H9 (cell line): ENCODE results near the gene YIPF4. TPM values are rescaled to one million over a fixed set of nuclear protein-coding genes. Genes with fewer than 3 reads are reported as not detected.

Experiments used
- DNase-seq: peaks from one replicate; pipeline ENCODE4 v3.0.0-alpha.2; 2017
- H2AFZ ChIP-seq: one replicate; pipeline ENCODE4 v1.6.1; 2013; ENCODE audit warnings: mild to moderate bottlenecking, low read length, control low read depth, moderate library complexity
- H2AK5ac ChIP-seq: 2 replicates; pipeline ENCODE4 v1.6.1; 2013; ENCODE audit warnings: low read length, control low read depth, mixed read lengths; ENCODE audit not compliant: insufficient read length
- H2BK120ac ChIP-seq: one replicate; pipeline ENCODE4 v1.6.1; 2013; ENCODE audit warnings: low read depth, mild to moderate bottlenecking, low read length, control low read depth, inconsistent platforms; ENCODE audit not compliant: poor library complexity, severe bottlenecking
- H2BK12ac ChIP-seq: 2 replicates; pipeline ENCODE4 v1.6.1; 2013; ENCODE audit warnings: low read length, control low read depth, mixed read lengths, low read depth; ENCODE audit not compliant: insufficient read length
- H2BK15ac ChIP-seq: 2 replicates; pipeline ENCODE4 v1.6.1; 2013; ENCODE audit warnings: low read depth, low read length, control low read depth
- H2BK20ac ChIP-seq: one replicate; pipeline ENCODE4 v1.6.1; 2013; ENCODE audit warnings: low read depth, mild to moderate bottlenecking, low read length, control low read depth, inconsistent platforms; ENCODE audit not compliant: poor library complexity, severe bottlenecking
- H2BK5ac ChIP-seq: 2 replicates; pipeline ENCODE4 v1.6.1; 2013; ENCODE audit warnings: low read length, control low read depth, mixed read lengths; ENCODE audit not compliant: insufficient read length
- H3K14ac ChIP-seq: 2 replicates; pipeline ENCODE4 v1.6.1; 2013; ENCODE audit warnings: low read length, control low read depth; ENCODE audit not compliant: insufficient read depth
- H3K18ac ChIP-seq: 2 replicates; pipeline ENCODE4 v1.6.1; 2013; ENCODE audit warnings: low read depth, mild to moderate bottlenecking, mixed read lengths, low read length, control low read depth; ENCODE audit not compliant: insufficient read length
- H3K23ac ChIP-seq: 2 replicates; pipeline ENCODE4 v1.6.1; 2013; ENCODE audit warnings: low read length, control low read depth, mixed read lengths, low read depth; ENCODE audit not compliant: insufficient read length
- H3K23me2 ChIP-seq: 2 replicates; pipeline ENCODE4 v1.6.1; 2013; ENCODE audit warnings: low read depth, mild to moderate bottlenecking, mixed read lengths, low read length, control low read depth; ENCODE audit not compliant: insufficient read length, poor library complexity, severe bottlenecking
- H3K27ac ChIP-seq: 2 replicates; pipeline ENCODE4 v1.5.1; 2013; ENCODE audit warnings: low read length, control low read depth, mixed read lengths, low read depth; ENCODE audit not compliant: insufficient read length
- H3K27me3 ChIP-seq: 2 replicates; pipeline ENCODE4 v1.6.1; 2013; ENCODE audit warnings: low read length, control low read depth, inconsistent platforms; ENCODE audit not compliant: insufficient read depth
- H3K4ac ChIP-seq: 2 replicates; pipeline ENCODE4 v1.6.1; 2013; ENCODE audit warnings: low read depth, mild to moderate bottlenecking, control low read depth, inconsistent platforms, low read length, moderate library complexity
- H3K4me1 ChIP-seq: 2 replicates; pipeline ENCODE4 v1.6.1; 2013; ENCODE audit warnings: low read length, control low read depth, inconsistent platforms; ENCODE audit not compliant: insufficient read depth
- H3K4me2 ChIP-seq: 2 replicates; pipeline ENCODE4 v1.6.1; 2013; ENCODE audit warnings: low read length, control low read depth, mixed read lengths; ENCODE audit not compliant: insufficient read length, insufficient read depth
- H3K56ac ChIP-seq: 2 replicates; pipeline ENCODE4 v1.6.1; 2013; ENCODE audit warnings: low read depth, mild to moderate bottlenecking, mixed read lengths, low read length, control low read depth; ENCODE audit not compliant: insufficient read length
- H3K79me1 ChIP-seq: 2 replicates; pipeline ENCODE4 v1.6.1; 2013; ENCODE audit warnings: low read depth, mild to moderate bottlenecking, moderate library complexity, low read length, control low read depth, inconsistent platforms; ENCODE audit not compliant: insufficient read depth, poor library complexity, severe bottlenecking
- H3K79me2 ChIP-seq: 2 replicates; pipeline ENCODE4 v1.6.1; 2013; ENCODE audit warnings: low read length, control low read depth, inconsistent platforms; ENCODE audit not compliant: insufficient read depth
- H3K9ac ChIP-seq: 2 replicates; pipeline ENCODE4 v1.6.1; 2013; ENCODE audit warnings: low read length, control low read depth, mixed read lengths; ENCODE audit not compliant: insufficient read length; ENCODE audit errors: extremely low read depth
- H3K9me3 ChIP-seq: one replicate; pipeline ENCODE4 v1.6.1; 2013; ENCODE audit warnings: low read depth, low read length, inconsistent platforms; ENCODE audit not compliant: control insufficient read depth
- H3T11ph ChIP-seq: one replicate; pipeline ENCODE4 v1.6.1; 2013; ENCODE audit warnings: mild to moderate bottlenecking, low read length, control low read depth, inconsistent platforms
- H4K20me1 ChIP-seq: one replicate; pipeline ENCODE4 v1.6.1; 2013; ENCODE audit not compliant: control insufficient read depth, insufficient read length, insufficient read depth
- H4K5ac ChIP-seq: 2 replicates; pipeline ENCODE4 v1.6.1; 2013; ENCODE audit warnings: low read depth, mild to moderate bottlenecking, mixed read lengths, low read length, control low read depth; ENCODE audit not compliant: insufficient read length
- H4K8ac ChIP-seq: replicated peaks from 2 replicates; pipeline ENCODE4 v1.6.1; 2013; ENCODE audit warnings: low read length, control low read depth, mixed read lengths, low read depth; ENCODE audit not compliant: insufficient read length
- H4K91ac ChIP-seq: 2 replicates; pipeline ENCODE4 v1.6.1; 2013; ENCODE audit warnings: low read depth, mild to moderate bottlenecking, moderate library complexity, mixed read lengths, low read length, control low read depth; ENCODE audit not compliant: insufficient read length
- H3K27ac Mint-ChIP-seq, 3 experiments: 2 replicates in 2 of 3; 3 replicates in 1 of 3; pipeline ENCODE4 v1.8.0; 2020 to 2021; ENCODE audit warnings: mixed read lengths in 3 of 3, mild to moderate bottlenecking in 1 of 3, moderate library complexity in 1 of 3
- H3K27me3 Mint-ChIP-seq: 2 replicates; pipeline ENCODE4 v1.8.0; 2021; ENCODE audit warnings: low read depth, mild to moderate bottlenecking, moderate library complexity, mixed read lengths
- H3K36me3 Mint-ChIP-seq, 3 experiments: 2 replicates in 2 of 3; 3 replicates in 1 of 3; pipeline ENCODE4 v1.8.0; 2020 to 2021; ENCODE audit warnings: low read depth in 3 of 3, mixed read lengths in 3 of 3; ENCODE audit not compliant: insufficient read depth in 1 of 3
- H3K4me1 Mint-ChIP-seq, 2 experiments: 2 replicates each; pipeline ENCODE4 v1.8.0; 2020; ENCODE audit warnings: mixed read lengths in 2 of 2
- H3K4me3 Mint-ChIP-seq, 2 experiments: 2 replicates in 1 of 2; 3 replicates in 1 of 2; pipeline ENCODE4 v1.8.0; 2020 to 2021; ENCODE audit warnings: mild to moderate bottlenecking in 2 of 2, mixed read lengths in 2 of 2, moderate library complexity in 1 of 2
- H3K9me3 Mint-ChIP-seq, 2 experiments: 2 replicates in 1 of 2; 3 replicates in 1 of 2; pipeline ENCODE4 v1.8.0; 2020; ENCODE audit warnings: mild to moderate bottlenecking in 2 of 2, mixed read lengths in 2 of 2, moderate library complexity in 1 of 2
- WGBS: extraction: QIAGEN DNeasy Blood & Tissue Kit; methylation state at CpG from one replicate; pipeline ENCODE4 v1.1.7; 2013; ENCODE audit warnings: missing lambda C conversion rate, low lambda C conversion rate, mixed read lengths; ENCODE audit not compliant: insufficient read length; ENCODE audit errors: extremely low coverage; 5-methylcytosine and 5-hydroxymethylcytosine counted together
- total RNA-seq: library from RNA; stranded (reverse); gene quantifications from 2 replicates; pipeline ENCODE4 v1.2.1, GENCODE V29; 2021
- TF ChIP-seq, protein P1 (sequence below): fragments of 200-600 bp; sonication (generic); conservative IDR thresholded peaks from 3 replicates; pipeline ENCODE4 v1.8.0; 2021; ENCODE audit warnings: antibody characterized with exemption, mild to moderate bottlenecking

Gene YIPF4
- total RNA-seq, 1 experiment from 2014 or later = 26.2 TPM

DNA sequence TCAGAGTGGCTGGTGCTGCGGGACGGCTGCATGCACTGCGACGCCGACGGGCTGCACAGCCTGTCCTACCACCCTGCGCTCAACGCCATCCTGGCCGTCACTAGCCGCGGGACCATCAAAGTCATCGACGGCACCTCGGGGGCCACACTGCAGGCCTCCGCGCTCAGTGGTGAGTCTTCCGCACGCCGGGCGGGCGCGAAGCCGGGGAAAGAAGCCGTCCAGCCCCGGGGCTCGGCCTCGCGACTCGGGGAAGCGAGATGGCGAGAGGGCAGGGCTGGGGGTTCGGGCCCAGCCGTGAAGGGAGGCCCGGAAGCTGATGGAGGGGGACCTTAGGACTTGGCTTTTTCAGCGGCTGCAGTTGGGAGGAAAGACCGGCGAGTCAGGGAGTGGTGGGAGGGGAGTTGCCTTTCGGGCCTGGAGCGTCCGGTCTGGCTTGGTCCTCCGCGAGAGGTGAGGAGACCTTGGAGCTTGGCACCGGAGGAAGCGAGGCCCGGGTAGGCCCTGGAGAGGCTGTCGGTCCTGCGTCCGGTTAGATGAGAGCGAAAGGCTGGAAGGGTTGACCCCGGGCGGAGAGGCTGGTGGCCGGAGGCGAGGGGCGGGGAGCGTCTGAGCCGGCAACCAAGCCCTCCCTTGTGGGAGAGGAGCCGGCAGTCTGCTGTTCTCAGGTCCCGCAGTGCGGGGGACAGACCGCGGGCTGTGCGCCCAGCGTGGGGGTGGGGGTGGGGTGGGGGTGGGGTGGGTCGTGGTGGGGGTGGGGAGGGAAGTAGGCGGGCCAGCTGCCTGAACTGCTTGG, 79.8 kb downstream of the YIPF4 start:
- Mint-ChIP-seq H3K27me3 (no peaks in the 10 kb centered on the region), H3K36me3 (peaks cover 17 to 30% (median 29%) of the 10 kb centered on the region in 3 experiments), H3K9me3 (peaks cover 0 to 2% of the 10 kb centered on the region in 2 experiments; a peak in 1 of 5 replicates), H3K4me1 (peaks cover 22 to 29% of the 10 kb centered on the region in 2 experiments), H3K27ac (peak overlapping the region; percentile 89 to 94 (median 91)), H3K4me3 (peak overlapping the region; percentile 83 to 86)
- Histone ChIP-seq H2BK5ac (no peak overlapping the region), H4K5ac (no peak overlapping the region), H4K20me1 (no peaks in the 10 kb centered on the region), H4K8ac (no peak overlapping the region), H3K27ac (peak overlapping the region; percentile 60), H3K23me2 (peaks cover 4% of the 10 kb centered on the region), H3K56ac (no peak overlapping the region), H3K9me3 (no peaks in the 10 kb centered on the region), H3K9ac (peak overlapping the region; percentile 80), H3K14ac (peak overlapping the region; percentile 91), H4K91ac (peak overlapping the region; percentile 7), H3K4me2 (peak overlapping the region; percentile 76), H2AK5ac (no peak overlapping the region), H3K23ac (no peak overlapping the region), H3K79me1 (no peaks in the 10 kb centered on the region), H3K4ac (no peak overlapping the region), H3K4me1 (no peaks in the 10 kb centered on the region), H3T11ph (no peak overlapping the region), H3K18ac (peak overlapping the region; percentile 89), H2BK15ac (no peak overlapping the region), H3K27me3 (no peaks in the 10 kb centered on the region), H2BK120ac (peak overlapping the region; percentile 52), H2BK20ac (no peak overlapping the region), H2AFZ (no peak overlapping the region), H3K79me2 (peaks cover 38% of the 10 kb centered on the region; the same call in 1 of the 2 replicates), H2BK12ac (no peak overlapping the region)
- no CpG with 5 or more reads among the region's 65 CpGs for WGBS
- TF ChIP-seq, protein P1, sequence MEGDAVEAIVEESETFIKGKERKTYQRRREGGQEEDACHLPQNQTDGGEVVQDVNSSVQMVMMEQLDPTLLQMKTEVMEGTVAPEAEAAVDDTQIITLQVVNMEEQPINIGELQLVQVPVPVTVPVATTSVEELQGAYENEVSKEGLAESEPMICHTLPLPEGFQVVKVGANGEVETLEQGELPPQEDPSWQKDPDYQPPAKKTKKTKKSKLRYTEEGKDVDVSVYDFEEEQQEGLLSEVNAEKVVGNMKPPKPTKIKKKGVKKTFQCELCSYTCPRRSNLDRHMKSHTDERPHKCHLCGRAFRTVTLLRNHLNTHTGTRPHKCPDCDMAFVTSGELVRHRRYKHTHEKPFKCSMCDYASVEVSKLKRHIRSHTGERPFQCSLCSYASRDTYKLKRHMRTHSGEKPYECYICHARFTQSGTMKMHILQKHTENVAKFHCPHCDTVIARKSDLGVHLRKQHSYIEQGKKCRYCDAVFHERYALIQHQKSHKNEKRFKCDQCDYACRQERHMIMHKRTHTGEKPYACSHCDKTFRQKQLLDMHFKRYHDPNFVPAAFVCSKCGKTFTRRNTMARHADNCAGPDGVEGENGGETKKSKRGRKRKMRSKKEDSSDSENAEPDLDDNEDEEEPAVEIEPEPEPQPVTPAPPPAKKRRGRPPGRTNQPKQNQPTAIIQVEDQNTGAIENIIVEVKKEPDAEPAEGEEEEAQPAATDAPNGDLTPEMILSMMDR = no peak
- DNase-seq = peak; percentile 50
